RPMI8226 (cell line): ENCODE data around the gene P2RX1.

Experiments
- DNase-seq: peaks from one replicate; pipeline ENCODE4 v3.0.0-alpha.2; 2015

P2RX1 gene

DNA sequence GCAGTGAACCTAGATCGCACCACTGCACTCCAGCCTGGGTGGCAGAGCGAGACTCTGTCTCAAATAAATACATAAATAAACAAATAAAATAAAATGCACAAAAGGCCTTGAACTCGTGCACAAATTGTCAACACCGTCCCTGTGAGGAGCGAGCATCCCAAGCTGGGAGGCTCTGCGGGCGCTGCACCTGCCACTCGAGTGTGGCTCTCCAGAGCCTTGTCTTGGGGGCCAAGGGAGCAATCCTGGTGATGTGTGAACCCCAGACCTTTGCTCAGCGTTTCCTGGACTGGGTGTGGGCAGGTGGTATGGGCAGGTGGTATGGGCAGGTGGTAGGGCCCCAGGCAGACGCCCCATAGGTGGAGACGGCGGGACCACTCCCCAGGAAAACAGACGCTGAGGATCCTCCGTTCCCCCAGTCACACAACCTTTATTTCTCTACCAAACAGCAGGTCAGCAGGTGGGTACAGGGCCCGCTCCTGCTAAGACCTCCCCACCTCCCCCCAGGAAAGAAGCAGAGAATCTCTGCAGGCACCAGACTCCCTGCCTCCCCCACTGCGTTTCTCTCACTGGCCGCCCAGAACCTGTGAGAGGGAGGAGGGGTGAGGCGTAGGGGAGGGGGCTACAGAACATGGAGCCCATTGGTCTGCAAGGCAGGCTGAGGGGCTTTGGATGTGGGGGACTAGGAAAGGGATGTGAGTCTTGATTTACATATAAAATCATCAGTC lies 7.4 kb upstream of the P2RX1 start:
- no peak for DNase-seq

DNA sequence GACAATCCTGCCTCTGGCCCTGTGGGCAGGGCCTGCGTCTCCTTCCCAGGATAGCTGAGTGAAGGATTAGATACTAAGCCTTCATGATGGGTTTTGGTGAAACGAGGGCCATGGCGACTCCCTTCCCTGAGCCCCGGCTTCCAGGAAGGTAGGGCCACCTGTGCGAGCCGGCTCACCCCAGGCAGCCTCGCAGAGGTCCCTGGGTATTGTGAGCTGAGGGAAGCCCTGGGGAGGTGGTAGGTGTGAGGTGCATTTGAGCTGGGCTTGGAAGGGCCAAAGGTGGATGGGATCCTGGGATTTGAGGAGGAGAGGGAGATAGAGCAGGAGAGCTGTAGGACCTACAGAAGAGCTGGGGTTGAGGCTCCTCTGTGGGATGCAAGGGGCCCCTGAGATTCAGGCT lies 6.5 kb upstream of the P2RX1 start:
- no peak for DNase-seq

DNA sequence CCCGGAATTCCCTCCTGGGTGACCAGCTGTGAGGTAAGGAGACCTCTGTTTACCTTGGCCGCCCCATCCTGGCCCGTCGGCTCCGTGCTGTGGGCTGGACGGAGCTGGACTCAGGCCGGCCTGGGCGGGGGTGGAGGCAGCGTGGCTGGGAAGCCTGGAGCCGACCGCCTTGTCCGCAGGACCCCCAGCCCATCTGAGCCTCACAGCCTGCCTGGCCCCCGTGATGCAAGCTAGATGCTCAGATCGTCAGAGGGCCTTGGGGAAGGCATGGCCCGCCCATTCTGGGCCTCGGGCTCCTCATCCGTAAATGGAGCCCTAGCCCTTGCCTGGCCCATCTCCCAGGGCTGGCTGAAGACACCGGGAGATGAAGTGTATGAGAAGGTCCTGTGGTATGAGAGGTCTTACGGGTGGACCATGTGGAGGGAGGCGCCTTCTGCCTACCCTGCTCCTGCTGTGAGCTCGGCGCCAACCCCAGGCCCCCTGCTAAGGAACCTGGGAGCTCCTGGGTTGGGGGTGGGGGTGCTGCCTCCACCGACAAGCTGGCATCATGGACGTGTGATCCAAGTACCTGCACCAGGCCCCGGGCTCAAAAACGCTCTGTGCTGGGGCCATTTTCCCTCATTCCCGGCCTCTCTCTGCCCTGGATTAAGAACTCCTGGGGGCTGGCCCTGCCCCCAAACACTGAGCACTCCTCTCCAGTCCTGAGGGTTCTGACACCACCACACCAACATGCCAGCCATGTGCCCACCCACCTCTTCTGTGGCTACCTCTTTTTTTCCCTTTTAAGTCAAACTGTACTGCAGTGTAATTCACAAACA lies 5.4 kb upstream of the P2RX1 start:
- DNase-seq: no peak

DNA sequence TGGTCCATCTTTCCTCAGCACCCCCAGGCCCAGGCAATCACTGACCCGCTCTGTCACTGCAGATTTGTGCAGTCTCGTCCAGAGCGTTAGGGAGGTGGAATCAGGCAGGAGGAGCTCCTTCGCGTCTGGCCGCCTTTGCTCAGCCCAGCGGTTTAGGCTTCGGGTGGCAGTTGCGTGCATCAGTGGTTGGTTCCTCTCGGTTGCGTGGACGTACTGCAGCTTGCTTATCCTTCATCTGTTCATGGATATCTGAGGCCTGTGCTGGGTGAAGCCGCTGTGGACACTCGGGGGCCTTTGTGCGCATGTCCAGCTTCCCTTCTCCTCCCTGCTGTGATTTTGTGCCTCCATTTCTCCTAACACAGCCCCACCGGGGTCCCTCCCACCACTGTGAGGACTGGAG lies 4.7 kb upstream of the P2RX1 start:
- DNase-seq: peak; percentile 7

DNA sequence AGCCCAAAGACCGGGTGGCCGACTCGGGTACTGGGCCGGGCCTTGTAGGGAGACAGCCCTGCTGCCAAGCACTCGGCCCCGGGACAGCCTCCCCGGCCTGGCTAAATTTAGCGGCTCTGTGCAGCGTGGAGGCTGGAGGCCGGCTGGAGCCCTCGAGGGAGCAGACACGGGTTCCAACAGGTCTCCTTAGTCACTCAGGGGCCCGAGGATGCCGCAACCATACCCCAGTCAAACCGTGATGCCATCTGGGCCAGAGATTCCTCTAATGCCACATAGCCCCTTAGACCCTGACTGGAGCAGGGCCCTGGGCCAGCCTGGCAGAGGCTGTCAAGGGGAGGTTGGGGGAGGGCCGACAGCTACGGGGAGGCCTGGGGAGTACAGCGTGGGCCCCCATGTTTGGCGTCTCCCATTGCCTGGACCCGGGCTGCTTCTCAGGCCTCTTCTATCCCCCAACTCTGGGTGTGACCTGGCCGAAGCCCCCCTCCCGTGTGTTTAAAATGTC lies 2.9 kb upstream of the P2RX1 start:
- DNase-seq: no peak

DNA sequence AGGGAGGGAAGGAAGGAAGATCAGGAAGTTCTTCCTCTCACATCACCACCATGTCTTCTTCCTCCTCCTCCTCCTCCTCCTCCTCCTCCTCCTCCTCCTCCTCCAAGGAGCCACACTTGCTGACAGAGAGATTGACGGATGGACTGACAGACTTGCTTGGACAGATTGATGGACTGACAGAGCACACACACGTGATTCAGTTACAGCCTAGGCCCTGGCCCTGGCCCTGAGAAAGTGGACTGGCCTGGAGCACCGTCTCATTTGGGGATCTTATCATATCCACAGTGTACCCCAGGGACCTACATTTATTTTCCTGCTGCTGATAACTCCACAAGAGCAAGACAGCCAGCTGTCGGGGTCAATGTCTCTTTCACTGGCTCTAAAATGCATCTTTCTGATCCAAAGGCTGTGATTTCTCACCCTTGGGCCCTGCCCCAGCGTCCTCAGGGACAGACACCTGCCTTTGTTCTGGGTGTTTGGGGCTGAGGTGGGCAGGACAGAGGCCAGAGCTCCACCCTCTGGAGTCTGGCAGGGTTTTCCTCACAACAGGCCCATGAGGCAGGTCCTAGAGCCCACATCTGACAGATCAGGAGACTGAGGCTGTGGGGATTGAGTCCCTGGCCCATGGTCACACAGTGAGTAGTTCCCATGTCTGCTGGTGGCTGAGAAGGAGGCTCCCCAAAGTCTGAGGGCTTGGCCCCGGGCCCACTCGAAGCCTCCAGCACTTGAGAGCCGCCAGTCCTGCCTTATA lies 2.3 kb upstream of the P2RX1 start:
- DNase-seq: no peak

DNA sequence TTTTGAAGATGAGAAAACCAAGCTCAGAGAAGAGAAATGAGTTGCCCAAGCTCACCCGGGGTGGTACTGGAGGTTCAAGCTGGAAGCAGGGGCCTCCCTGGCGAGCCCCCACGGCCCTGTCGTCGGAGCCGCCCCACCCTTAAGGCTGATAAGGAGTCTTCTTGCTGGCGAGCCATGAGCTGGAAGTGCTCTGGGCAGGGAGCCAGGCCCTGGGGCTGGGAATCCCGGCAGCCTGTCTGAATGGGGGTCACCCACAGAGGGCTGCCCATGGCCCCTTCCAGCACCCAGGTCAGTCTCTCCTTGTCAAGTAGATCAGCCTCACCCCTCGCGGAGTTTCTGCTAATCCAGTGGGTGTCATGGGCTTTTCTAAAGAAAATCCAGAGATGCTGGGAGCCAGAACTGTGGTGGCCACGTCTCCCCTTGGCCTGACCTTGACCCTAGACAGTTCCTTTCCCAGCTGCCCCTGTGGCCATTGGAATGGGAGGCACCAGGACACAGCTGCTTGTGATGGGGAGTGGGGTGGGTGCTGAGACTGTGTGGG lies 1.2 kb upstream of the P2RX1 start:
- DNase-seq: no peak

DNA sequence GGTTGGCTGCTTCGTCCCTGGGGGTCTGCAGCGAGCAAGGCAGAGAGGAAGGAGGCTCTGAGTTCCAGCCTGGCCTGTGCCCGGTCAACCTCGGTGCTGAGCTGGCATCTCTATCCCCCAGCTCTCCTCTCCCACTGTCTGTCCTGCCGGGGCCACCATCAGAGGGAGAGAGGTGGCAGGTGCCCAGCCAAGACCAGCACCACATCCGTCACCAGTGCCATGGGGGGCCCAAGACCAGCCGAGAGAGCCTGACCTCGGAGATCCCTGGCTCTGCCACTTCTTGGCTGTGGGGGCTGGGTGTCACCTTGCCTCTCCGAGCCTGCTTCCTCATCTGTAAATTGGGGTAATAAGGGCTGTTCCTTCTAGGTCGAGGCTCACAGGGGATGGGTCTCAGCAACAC lies 560 bp upstream of the P2RX1 start:
- DNase-seq: no peak

DNA sequence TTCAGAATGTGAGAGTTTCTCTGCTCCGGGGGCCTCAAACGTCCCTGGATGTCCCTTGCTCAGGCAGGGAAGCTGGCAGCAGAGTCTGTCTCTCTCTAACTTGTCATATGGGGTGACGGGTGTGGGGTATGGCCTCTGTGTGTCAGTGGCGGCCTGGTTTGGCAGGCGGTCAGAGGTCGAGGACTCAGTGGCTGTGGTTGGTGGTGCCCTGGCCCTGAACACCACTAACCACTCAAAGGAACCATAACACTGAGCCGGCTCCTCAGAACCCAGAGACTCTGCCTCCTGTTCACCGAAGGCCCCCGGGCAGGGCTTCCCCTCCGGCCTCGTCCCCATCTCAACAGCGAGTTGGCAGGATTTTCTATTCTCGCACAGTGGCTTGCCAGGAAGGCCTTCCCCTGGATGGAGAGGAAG lies 677 bp downstream of the P2RX1 start:
- no peak for DNase-seq

DNA sequence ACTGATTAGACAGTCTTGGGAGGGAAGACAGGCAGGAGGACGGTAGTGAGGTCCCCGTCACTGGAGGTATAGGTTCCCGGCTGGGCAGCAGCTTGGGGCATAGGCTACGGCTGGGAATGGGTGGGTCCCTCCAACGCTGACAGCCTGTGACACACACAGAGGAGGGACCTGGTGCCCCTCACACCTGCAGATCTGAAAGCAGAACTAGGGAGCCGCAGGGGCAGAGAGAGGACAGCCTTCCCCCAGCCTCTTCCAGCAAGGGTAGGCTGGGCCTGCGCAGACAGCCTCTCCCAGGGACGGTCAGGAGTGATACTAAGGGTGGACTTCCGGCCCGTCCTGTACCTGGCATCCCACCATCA lies 2.0 kb downstream of the P2RX1 start:
- DNase-seq: peak; percentile 82

DNA sequence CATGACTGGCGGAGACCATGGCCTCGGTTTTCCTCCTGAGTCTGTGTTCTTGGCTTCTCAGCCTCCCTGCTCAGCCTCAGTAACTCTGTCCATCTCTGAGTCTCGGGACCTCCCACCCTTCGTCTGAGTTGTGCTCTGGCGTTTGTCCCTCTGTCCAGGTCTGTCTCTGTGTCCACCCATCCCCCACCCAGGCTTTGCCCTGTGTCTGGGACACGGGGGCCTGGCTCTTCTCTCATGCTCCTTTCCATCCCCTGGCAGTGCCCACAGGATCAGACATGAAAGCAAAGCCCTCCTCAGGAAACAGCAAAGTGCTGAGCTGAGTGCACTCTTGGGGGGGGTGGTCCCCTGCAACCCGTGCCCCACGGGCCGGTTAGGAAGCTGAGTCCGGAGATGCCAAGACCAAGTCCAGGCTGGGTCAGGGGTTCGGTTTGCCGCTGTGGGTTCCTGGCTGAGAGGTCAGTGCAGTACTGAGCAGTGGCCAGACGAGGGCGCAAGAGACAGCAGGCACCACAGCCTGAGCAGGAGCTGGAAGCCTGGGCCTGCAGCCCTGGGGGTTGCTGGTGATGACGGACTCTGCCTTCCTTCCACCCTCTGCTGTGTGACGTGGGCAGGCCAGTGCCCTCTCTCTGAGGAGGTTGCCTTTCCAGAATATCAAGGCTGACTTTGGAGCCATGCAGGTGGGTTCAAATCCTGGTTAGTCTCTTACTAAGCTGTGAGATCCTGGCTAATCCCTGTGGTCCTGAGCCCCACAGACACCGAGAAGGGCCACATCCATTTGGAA lies 2.5 kb downstream of the P2RX1 start:
- DNase-seq: peak; percentile 79

DNA sequence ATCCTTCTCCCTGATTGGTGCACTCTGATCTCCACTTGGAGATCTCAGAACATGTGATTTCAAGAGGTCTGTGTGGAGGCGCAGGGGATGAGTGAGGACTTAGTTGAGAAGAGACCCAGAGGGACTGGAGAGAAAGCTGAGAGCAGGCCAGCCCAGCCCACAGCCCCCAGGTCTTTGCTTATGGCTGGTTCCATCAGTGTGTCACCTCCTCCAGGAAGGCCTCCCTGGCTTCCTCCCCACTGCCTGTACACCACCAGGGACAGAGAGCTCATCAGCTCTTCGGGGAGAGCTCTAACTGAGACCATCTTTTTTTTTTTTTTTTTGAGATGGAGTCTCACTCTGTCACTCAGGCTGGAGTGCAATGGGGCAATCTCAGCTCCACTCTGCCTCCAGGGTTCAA lies 3.4 kb downstream of the P2RX1 start:
- no peak for DNase-seq

DNA sequence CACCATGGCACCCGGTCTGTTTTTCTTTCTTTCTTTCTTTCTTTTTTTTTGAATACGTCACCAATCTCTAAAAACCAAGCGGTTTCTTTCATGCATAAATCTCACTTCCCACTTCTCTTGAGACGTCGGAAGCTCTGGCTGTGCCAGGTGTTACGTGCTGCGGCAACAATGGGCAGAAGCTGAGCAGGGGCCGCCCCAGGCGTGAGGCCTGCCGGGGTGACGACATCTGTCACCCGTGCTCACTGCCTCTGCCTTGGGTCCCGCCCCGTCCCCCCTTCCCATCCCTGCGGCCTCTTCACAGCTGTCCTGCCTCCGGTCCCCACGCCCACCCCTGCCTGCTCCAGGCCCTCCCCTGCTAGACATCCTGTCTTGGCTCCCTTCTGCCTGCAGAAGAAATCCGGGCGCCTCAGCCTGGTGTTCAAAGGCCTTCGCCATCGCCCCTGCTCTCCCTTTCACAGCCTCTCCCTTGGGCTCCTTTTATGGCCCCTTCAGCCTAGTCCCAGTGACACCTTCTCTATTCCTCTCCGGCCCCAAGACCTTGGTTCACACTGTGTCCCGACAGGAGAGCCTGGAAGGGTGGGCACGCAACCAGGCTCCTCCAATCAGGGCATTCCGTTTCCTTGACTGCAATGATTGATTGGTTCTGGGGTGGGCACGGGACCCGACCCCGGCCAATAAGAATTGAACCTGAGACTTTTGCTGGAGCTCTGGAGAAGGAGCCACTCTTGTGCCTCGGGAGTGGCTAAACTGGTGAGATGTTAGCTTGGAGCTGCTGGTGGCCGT lies 4.8 kb downstream of the P2RX1 start:
- peak; percentile 91 for DNase-seq

DNA sequence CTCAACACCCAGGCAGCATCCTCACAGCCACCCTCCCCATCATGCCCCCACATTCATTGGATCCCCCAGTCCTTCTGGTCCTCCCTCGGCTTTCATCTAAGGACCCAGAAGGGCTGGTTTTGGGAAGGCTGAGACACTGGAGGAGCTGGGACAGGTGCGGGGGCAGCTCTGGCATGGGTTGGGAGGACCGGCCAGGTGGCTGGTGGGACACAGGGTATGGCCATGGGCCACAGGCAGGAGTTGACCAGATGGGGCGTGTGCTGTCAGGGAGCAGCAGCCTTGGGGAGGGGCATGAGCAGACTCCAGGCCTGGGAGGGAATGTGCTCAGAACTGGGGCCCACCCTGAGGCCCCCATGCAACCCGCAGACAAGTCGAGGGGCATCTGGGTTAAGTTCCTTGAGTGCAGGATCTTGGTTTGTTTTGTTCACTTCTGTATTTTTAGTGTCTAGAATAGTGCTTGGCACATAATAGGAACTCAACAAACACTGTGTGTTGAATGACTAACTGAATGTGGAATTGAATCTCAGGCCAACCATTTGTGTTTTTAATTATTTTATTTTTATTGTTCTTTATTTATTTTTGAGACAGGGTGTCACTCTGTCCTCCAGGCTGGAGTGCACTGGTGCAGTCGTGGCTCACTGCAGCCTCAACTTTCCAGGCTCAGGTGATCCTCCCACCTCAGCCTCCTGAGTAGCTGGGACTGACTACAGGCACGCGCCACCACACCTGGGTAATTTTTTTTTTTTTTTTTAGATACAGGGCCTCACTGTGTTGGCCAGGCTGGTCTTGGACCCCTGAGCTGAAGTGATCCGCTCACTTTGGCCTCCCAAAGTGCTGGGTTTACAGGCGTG lies 5.6 kb downstream of the P2RX1 start:
- DNase-seq: no peak

DNA sequence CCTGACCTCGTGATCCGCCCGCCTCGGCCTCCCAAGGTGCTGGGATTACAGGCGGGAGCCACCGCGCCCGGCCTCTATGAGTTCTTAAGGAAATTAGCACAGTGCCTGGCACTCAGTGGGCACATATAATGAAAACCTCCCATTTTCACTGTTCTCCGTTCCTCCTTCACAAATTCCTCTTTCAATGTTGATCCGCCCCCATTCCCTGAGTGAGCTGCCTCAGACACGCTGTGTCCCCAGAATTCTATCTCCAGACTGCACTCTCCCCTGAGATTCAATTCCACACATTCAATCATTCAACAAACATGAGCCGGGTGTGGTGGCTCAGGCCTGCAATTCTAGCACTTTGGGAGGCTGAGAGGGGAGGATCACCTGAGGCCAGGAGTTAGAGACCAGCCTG lies 7.0 kb downstream of the P2RX1 start:
- no peak for DNase-seq

DNA sequence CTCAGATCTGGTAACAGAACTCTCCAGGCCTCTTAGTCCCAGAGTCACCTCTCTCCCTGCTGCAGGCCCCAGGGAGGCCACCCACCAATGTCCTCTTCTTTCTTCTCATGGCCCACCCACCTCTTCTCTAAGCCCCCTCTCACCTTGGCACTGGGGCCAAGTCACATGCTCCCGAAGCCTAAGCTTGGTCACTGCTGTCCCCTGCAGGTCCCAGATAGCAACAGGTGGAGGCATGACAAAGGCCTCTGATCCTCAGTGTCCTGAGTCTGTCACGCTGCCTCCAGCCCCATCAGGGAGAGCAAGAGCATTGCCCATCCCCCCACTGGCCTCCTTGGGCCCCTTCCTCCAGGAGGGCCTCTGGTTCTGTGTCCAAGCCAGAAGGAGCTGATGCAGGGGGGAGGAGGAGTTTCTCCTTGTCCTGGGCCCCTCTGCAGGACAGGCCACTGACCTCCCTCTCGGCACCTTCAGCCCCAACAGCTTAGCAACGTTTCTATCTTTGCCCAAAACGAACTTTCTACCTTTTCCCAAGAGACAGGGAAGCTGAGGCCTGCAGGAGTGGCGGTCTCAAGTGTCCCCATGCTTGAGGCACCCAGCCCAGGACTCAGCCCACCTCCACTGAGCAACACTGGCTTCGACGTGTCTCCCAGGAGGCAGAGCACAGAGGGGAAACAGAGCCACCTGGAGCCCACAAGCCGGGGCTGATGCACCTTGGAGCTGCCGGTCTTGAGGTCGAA lies 8.6 kb downstream of the P2RX1 start:
- DNase-seq: no peak

DNA sequence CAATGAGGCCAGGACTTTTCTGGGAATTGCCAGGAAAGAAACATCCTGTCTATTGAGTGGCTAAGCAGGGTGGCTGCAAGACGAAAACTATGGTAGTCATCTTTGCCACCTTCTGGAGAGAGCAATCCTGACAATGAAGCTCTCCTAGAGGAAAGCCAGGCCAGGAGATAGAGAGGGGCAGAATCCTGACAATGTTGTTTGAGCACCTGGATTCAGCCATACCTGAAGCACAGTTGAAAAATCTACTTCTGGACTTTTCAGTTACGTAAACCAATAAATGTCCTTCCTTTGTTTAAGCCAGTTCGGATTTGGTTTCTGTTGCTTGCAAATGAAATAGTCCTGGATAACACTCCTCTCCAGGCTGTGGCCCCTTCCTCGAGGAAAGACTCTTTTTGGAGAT lies 9.4 kb downstream of the P2RX1 start:
- no peak for DNase-seq

DNA sequence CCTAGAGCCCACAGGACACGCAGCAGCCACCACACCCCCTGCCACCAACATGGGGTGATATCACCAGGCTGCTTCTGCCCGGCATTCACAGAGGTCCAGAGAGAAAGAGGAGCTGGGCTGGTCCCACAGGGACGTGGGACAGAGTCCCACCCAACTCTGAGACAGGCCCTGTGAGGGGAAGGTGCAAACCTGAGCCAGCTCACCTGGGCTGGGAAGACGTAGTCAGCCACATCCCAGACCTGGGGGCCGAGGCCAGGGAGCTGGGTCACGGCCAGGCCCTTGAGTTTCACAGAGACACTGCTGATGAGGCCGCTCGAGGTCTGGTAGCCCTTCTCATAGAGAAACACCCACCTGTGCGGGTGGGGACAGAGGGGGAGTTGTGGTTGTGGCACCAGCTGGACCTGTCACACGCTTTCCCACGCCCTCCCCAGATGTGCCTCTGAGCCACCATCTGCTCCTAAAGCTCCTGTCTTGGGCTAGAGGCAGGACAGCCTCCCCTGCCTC lies 11.2 kb downstream of the P2RX1 start:
- peak; percentile 84 for DNase-seq

DNA sequence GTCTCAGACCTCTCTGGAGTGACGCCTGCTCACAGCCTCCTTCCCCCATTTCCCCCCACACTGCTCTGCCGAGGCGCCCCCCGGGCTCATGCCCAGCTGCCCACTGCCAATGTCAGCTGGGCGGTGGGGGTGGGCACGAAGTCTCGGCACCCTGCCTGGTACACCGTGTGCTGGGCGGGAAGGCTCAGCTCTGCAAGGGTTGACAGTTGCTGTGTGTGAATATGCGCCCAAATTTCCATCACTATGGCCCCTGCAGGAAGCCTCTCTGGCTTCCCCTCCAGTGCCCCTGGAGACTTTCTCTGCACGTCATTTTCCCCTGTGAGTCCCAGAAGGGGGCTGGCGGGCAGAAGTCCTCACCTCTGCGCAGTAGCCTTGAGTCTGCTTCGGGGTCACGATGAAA lies 11.8 kb downstream of the P2RX1 start:
- no peak for DNase-seq

DNA sequence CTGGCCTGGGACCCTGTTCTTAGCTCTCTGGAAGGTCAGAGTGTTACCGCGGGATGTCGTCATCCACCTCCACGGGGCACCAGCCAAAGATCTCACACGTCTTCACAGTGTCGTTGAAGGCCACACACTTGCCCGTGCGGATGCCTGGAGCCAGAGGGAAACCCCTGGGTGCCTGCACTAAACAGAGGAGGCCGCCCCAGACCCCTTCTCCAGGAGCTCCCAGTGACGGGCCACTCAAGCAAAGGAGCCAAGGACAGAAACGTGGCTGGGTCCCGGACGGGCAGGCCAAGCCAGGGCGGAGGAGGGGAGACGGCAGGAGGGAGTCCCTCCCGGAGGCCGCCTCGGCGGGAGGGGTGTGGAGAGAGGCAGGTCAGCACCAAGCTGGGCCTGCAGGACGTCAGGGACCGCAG lies 12.4 kb downstream of the P2RX1 start:
- no peak for DNase-seq
